ENCODE results near the gene PPP2R2C.

DNA sequence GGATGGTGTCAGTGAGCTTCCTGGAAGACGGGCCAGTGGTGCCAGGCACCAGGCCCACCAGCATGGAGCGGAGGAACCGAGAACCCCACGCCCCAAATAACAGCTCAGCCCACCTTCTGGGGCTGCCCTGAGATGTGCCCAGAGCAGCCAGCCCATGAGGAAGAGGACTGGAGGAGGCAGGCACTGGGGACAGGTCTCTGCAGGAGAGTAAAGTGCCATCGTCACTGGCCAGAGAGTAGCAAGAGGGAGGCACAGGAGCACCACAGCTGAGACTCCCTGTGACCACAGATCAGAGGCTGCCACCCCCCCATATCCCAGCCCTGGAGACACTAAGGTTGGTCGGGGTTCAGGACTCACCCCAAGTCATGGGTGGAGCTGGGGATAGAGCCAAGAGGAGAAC lies 63.0 kb downstream of the PPP2R2C start:
- TF ChIP-seq, protein P1, sequence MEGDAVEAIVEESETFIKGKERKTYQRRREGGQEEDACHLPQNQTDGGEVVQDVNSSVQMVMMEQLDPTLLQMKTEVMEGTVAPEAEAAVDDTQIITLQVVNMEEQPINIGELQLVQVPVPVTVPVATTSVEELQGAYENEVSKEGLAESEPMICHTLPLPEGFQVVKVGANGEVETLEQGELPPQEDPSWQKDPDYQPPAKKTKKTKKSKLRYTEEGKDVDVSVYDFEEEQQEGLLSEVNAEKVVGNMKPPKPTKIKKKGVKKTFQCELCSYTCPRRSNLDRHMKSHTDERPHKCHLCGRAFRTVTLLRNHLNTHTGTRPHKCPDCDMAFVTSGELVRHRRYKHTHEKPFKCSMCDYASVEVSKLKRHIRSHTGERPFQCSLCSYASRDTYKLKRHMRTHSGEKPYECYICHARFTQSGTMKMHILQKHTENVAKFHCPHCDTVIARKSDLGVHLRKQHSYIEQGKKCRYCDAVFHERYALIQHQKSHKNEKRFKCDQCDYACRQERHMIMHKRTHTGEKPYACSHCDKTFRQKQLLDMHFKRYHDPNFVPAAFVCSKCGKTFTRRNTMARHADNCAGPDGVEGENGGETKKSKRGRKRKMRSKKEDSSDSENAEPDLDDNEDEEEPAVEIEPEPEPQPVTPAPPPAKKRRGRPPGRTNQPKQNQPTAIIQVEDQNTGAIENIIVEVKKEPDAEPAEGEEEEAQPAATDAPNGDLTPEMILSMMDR (conservative IDR thresholded peaks at IDR 0.05; ENCODE audit: low read depth, low read length) = no peak
- TF ChIP-seq EZH2 (IDR thresholded peaks at IDR 0.05; ENCODE audit: borderline replicate concordance, low read depth, low read length, poor library complexity, severe bottlenecking) = no peak
